Upper lobe of left lung (tissue), 4 donors: ENCODE data around the gene KIF26B.

Source experiments
- CTCF ChIP-seq, 6 experiments: fragments of 450-650 bp in 4 of 6; fragments of 200-600 bp in 2 of 6; sonication (generic) in 2 of 6; IDR thresholded peaks; one replicate each; pipeline ENCODE4 v1.5.1; 2016 to 2019; ENCODE audit warnings: antibody characterized with exemption in 6 of 6
- EP300 ChIP-seq, 4 donors: sonication (generic); formaldehyde crosslinking; IDR thresholded peaks; one replicate each; pipeline ENCODE4 v1.5.1; 2017; ENCODE audit warnings: antibody characterized with exemption in 4 of 4, control low read depth in 2 of 4
- POLR2A ChIP-seq, 4 donors: fragments of 450-650 bp; IDR thresholded peaks; one replicate each; pipeline ENCODE4 v1.5.1; 2016 to 2017; ENCODE audit warnings: antibody characterized with exemption in 4 of 4, mild to moderate bottlenecking in 2 of 4
- POLR2AphosphoS5 ChIP-seq, 2 donors: sonication (generic); formaldehyde crosslinking; IDR thresholded peaks; one replicate each; pipeline ENCODE4 v1.5.1; 2017; ENCODE audit warnings: antibody characterized with exemption in 2 of 2

GRCh38 chr1:245235156-245235555 is 80.4 kb downstream of the KIF26B start:
- TF ChIP-seq POLR2AphosphoS5 (IDR thresholded peaks at IDR 0.05) (no peak), CTCF (IDR thresholded peaks at IDR 0.05) (no peak), POLR2A (IDR thresholded peaks at IDR 0.05) (no peak), EP300 (IDR thresholded peaks at IDR 0.05) (no peak)
